ENCODE results near the gene ZBTB43.

GRCh38 chr9:126886897-126887296 is 82.1 kb downstream of the ZBTB43 start:
- TF ChIP-seq, protein P1, sequence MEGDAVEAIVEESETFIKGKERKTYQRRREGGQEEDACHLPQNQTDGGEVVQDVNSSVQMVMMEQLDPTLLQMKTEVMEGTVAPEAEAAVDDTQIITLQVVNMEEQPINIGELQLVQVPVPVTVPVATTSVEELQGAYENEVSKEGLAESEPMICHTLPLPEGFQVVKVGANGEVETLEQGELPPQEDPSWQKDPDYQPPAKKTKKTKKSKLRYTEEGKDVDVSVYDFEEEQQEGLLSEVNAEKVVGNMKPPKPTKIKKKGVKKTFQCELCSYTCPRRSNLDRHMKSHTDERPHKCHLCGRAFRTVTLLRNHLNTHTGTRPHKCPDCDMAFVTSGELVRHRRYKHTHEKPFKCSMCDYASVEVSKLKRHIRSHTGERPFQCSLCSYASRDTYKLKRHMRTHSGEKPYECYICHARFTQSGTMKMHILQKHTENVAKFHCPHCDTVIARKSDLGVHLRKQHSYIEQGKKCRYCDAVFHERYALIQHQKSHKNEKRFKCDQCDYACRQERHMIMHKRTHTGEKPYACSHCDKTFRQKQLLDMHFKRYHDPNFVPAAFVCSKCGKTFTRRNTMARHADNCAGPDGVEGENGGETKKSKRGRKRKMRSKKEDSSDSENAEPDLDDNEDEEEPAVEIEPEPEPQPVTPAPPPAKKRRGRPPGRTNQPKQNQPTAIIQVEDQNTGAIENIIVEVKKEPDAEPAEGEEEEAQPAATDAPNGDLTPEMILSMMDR (conservative IDR thresholded peaks at IDR 0.05; ENCODE audit: low read length): no peak
- TF ChIP-seq EZH2phosphoT487 (IDR thresholded peaks at IDR 0.05; ENCODE audit: borderline replicate concordance): no peak
